Tibial artery (tissue), 4 donors: ENCODE measurements around the gene SIDT1.

Source experiments
- DNase-seq, 2 donors: peaks; one replicate each; pipeline ENCODE4 v3.0.0-alpha.2; 2019
- H3K27ac ChIP-seq, 2 donors: fragments of 200-600 bp; sonication (generic) in 1 of 2; 1 replicate in 1 of 2; 2 replicates in 1 of 2; pipeline ENCODE4 v1.5.1; 2018 to 2019; ENCODE audit warnings: mild to moderate bottlenecking in 1 of 2
- H3K27me3 ChIP-seq, 2 donors: fragments of 200-600 bp; sonication (generic) in 1 of 2; one replicate each; pipeline versions ENCODE4 v1.5.1 to v1.6.0; 2016 to 2019
- H3K36me3 ChIP-seq, 3 donors: fragments of 200-600 bp; sonication (generic) in 2 of 3; one replicate each; pipeline ENCODE4 v1.5.1; 2016 to 2019; ENCODE audit warnings: mild to moderate bottlenecking in 2 of 3
- H3K4me1 ChIP-seq, 4 donors: fragments of 200-600 bp; sonication (generic) in 2 of 4; 1 replicate in 3 of 4; 2 replicates in 1 of 4; pipeline ENCODE4 v1.5.1; 2016 to 2019
- H3K4me3 ChIP-seq, 2 donors: fragments of 200-600 bp; sonication (generic) in 1 of 2; 1 replicate in 1 of 2; 2 replicates in 1 of 2; pipeline ENCODE4 v1.5.1; 2018 to 2019; ENCODE audit warnings: mild to moderate bottlenecking in 2 of 2
- H3K9me3 ChIP-seq, 3 donors: fragments of 200-600 bp; sonication (generic) in 1 of 3; one replicate each; pipeline ENCODE4 v1.5.1; 2016 to 2019
- intact Hi-C: fragments of 100-400 bp; cut with DNase I; formaldehyde crosslinking; loops from one replicate; pipeline ENCODE4 v1.15.0; 2023; ENCODE audit warnings: low total_unique reads
- TF ChIP-seq, protein P1 (sequence below), 2 experiments: fragments of 200-600 bp in 1 of 2; fragments of 450-650 bp in 1 of 2; IDR thresholded peaks; one replicate each; pipeline ENCODE4 v1.5.1; 2017 to 2019; ENCODE audit warnings: antibody characterized with exemption in 2 of 2, mild to moderate bottlenecking in 1 of 2, moderate library complexity in 1 of 2

Gene SIDT1

DNA sequence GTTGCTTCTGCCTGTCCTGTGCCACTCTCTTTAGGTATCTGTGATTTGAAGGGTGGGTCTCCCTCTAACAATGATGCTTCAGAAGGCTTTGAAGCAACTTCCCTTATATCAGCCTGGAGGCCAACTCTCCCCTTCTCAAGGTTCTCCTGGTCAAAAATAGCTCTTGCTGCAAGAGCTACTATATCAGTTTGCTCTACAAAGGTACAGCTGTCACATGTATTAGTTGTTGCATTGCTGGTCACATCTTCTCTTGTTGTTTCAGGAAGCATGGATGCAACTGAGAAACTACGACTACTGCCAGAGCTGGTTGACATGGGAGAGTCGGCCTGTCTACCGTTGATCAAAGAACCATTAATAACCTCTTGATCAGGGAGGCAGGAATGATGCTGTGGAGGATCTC lies 125.8 kb downstream of the SIDT1 start:
- Histone ChIP-seq H3K9me3 (no peaks in the 10 kb centered on the region), H3K4me3 (no peak overlapping the region), H3K36me3 (peaks cover 51 to 74% (median 68%) of the 10 kb centered on the region in 3 donors), H3K27me3 (no peaks in the 10 kb centered on the region), H3K27ac (no peak overlapping the region), H3K4me1 (no peaks in the 10 kb centered on the region)
- intact Hi-C loops, result no loop called here
- no peak for DNase-seq
- TF ChIP-seq, protein P1, sequence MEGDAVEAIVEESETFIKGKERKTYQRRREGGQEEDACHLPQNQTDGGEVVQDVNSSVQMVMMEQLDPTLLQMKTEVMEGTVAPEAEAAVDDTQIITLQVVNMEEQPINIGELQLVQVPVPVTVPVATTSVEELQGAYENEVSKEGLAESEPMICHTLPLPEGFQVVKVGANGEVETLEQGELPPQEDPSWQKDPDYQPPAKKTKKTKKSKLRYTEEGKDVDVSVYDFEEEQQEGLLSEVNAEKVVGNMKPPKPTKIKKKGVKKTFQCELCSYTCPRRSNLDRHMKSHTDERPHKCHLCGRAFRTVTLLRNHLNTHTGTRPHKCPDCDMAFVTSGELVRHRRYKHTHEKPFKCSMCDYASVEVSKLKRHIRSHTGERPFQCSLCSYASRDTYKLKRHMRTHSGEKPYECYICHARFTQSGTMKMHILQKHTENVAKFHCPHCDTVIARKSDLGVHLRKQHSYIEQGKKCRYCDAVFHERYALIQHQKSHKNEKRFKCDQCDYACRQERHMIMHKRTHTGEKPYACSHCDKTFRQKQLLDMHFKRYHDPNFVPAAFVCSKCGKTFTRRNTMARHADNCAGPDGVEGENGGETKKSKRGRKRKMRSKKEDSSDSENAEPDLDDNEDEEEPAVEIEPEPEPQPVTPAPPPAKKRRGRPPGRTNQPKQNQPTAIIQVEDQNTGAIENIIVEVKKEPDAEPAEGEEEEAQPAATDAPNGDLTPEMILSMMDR (IDR thresholded peaks at IDR 0.05), result no peak

- DNase-seq, result no peak
- Histone ChIP-seq H3K9me3 (no peaks in the 10 kb centered on the region), H3K36me3 (peaks cover 59 to 82% (median 76%) of the 10 kb centered on the region in 3 donors), H3K27ac (no peak overlapping the region), H3K27me3 (no peaks in the 10 kb centered on the region), H3K4me3 (no peak overlapping the region), H3K4me1 (no peaks in the 10 kb centered on the region)
- TF ChIP-seq, protein P1 (IDR thresholded peaks at IDR 0.05), result no peak
- intact Hi-C loops, result no loop called here
These were observed 126.8 kb downstream of the SIDT1 start for GRCh38 chr3:113659101-113659541.

DNA sequence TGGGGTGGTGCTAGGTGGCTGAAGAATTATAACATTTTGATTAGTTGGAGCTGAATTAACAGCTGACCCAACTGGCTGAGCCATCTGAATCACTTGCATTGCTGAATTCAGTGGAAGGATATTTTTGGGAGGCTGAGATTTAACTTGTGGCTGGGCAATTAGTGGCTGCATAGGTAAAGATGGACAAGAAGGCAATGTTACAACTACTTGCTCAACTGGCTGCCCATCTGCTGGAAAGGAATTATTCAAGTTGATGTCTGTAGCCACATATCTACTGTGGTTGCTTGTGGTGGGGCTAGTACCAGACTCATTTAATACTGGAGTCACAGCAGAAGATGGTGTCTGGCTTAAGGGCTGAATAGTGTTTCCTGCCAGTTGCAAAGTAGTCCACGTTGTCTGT lies 127.6 kb downstream of the SIDT1 start:
- TF ChIP-seq, protein P1 (IDR thresholded peaks at IDR 0.05), result no peak
- DNase-seq, result no peak
- no peak overlapping the region for H3K4me3 ChIP-seq
- H3K9me3 ChIP-seq, result no peaks in the 10 kb centered on the region
- H3K27me3 ChIP-seq, result no peaks in the 10 kb centered on the region
- H3K27ac ChIP-seq, result no peak overlapping the region
- no peaks in the 10 kb centered on the region for H3K4me1 ChIP-seq
- intact Hi-C loops, result no loop called here
- H3K36me3 ChIP-seq, result peaks cover 59 to 88% (median 82%) of the 10 kb centered on the region in 3 donors

GRCh38 chr3:113660458-113660857 lies 128.1 kb downstream of the SIDT1 start:
- peaks cover 56 to 86% (median 85%) of the 10 kb centered on the region in 3 donors for H3K36me3 ChIP-seq
- H3K9me3 ChIP-seq, result no peaks in the 10 kb centered on the region
- TF ChIP-seq, protein P1 (IDR thresholded peaks at IDR 0.05), result no peak
- no peaks in the 10 kb centered on the region for H3K4me1 ChIP-seq
- no peaks in the 10 kb centered on the region for H3K27me3 ChIP-seq
- no peak for DNase-seq
- intact Hi-C loops, result no loop called here
- H3K4me3 ChIP-seq, result no peak overlapping the region
- no peak overlapping the region for H3K27ac ChIP-seq

GRCh38 chr3:113660896-113661295 lies 128.5 kb downstream of the SIDT1 start:
- Histone ChIP-seq H3K27me3 (no peaks in the 10 kb centered on the region), H3K27ac (no peak overlapping the region), H3K4me3 (no peak overlapping the region), H3K4me1 (no peaks in the 10 kb centered on the region), H3K9me3 (no peaks in the 10 kb centered on the region), H3K36me3 (peaks cover 52 to 90% (median 86%) of the 10 kb centered on the region in 3 donors)
- TF ChIP-seq, protein P1 (IDR thresholded peaks at IDR 0.05), result no peak
- intact Hi-C loops, result no loop called here
- DNase-seq, result no peak

DNA sequence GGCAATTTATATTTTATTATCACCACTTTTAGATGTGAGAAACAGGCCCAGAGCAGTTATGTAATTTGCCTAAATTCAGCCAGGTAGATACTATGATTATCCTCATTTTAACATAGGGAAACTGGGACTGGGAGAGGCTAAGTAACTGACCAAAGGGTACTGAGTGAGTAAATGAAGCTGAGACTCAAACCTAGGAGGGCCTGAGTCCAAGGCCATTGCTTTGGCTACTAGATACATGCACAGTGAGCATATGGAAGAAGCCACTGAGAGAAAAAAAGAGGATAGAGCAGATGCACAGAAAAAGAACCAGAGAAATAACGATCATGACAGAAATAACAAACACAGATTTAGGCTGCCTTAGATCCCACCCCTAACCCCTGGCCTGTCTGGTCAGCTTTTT lies 130.5 kb downstream of the SIDT1 start:
- H3K4me1 ChIP-seq, result no peaks in the 10 kb centered on the region
- TF ChIP-seq, protein P1 (IDR thresholded peaks at IDR 0.05), result no peak
- DNase-seq, result no peak
- H3K9me3 ChIP-seq, result no peaks in the 10 kb centered on the region
- H3K27ac ChIP-seq, result no peak overlapping the region
- H3K36me3 ChIP-seq, result peaks cover 50 to 75% (median 73%) of the 10 kb centered on the region in 3 donors
- no peaks in the 10 kb centered on the region for H3K27me3 ChIP-seq
- H3K4me3 ChIP-seq, result no peak overlapping the region
- intact Hi-C loops, result no loop called here
